NB4 (cell line): ENCODE results near the gene ACTBL2.
"Not testable (repeated sequence)": the region's sequence is repeated elsewhere in the genome, so short reads cannot be mapped to it uniquely, and the experiment has no call there.

Experiments used
- DNase-seq: peaks from one replicate; pipeline ENCODE4 v3.0.0; 2010; ENCODE audit warnings: low read depth
- H3K4me3 ChIP-seq: one replicate; pipeline ENCODE4 v1.5.1; 2011; ENCODE audit warnings: mild to moderate bottlenecking, low read depth, low read length, moderate library complexity
- MYC ChIP-seq: IDR thresholded peaks from 2 replicates; pipeline ENCODE4 v1.6.1; 2011; ENCODE audit warnings: low read depth, low read length
- POLR2A ChIP-seq: IDR thresholded peaks from 2 replicates; pipeline ENCODE4 v1.6.1; 2011; ENCODE audit warnings: mild to moderate bottlenecking; ENCODE audit not compliant: insufficient read length; ENCODE audit errors: extremely low read depth
- TF ChIP-seq, protein P1 (sequence below): IDR thresholded peaks from one replicate; pipeline ENCODE4 v1.5.1; 2012; ENCODE audit warnings: low read depth, low read length
- TF ChIP-seq, protein P2 (sequence below): IDR thresholded peaks from 2 replicates; pipeline ENCODE4 v1.6.1; 2011; ENCODE audit warnings: low read depth, low read length

ACTBL2 gene

GRCh38 chr5:57466544-57466943 is 16.1 kb downstream of the ACTBL2 start:
- TF ChIP-seq POLR2A (no peak), MYC (no peak)
- TF ChIP-seq, protein P1, sequence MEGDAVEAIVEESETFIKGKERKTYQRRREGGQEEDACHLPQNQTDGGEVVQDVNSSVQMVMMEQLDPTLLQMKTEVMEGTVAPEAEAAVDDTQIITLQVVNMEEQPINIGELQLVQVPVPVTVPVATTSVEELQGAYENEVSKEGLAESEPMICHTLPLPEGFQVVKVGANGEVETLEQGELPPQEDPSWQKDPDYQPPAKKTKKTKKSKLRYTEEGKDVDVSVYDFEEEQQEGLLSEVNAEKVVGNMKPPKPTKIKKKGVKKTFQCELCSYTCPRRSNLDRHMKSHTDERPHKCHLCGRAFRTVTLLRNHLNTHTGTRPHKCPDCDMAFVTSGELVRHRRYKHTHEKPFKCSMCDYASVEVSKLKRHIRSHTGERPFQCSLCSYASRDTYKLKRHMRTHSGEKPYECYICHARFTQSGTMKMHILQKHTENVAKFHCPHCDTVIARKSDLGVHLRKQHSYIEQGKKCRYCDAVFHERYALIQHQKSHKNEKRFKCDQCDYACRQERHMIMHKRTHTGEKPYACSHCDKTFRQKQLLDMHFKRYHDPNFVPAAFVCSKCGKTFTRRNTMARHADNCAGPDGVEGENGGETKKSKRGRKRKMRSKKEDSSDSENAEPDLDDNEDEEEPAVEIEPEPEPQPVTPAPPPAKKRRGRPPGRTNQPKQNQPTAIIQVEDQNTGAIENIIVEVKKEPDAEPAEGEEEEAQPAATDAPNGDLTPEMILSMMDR: no peak
- TF ChIP-seq, protein P2, sequence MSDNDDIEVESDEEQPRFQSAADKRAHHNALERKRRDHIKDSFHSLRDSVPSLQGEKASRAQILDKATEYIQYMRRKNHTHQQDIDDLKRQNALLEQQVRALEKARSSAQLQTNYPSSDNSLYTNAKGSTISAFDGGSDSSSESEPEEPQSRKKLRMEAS: no peak
- H3K4me3 ChIP-seq: no peak overlapping the region
- DNase-seq: no peak

DNA sequence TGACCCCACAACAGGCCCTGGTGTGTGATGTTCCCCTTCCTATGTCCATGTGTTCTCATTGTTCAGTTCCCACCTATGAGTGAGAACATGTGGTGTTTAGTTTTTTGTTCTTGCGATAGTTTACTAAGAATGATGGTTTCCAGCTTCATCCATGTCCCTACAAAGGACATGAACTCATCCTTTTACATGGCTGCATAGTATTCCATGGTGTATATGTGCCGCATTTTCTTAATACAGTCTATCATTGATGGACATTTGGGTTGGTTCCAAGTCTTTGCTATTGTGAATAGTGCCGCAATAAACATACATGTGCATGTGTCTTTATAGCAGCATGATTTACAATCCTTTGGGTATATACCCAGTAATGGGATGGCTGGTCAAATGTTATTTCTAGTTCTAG is 22.6 kb downstream of the ACTBL2 start:
- not testable (repeated sequence) for DNase-seq, H3K4me3 ChIP-seq

GRCh38 chr5:57458443-57458842 is 24.2 kb downstream of the ACTBL2 start:
- TF ChIP-seq, protein P1: no peak
- TF ChIP-seq, protein P2: no peak
- TF ChIP-seq MYC: no peak
- TF ChIP-seq POLR2A: no peak
- no peak overlapping the region for H3K4me3 ChIP-seq
- no peak for DNase-seq

- TF ChIP-seq, protein P2: no peak
- no peak for TF ChIP-seq MYC
- no peak overlapping the region for H3K4me3 ChIP-seq
- no peak for DNase-seq
These were observed 26.0 kb downstream of the ACTBL2 start for GRCh38 chr5:57456531-57457135.

DNA sequence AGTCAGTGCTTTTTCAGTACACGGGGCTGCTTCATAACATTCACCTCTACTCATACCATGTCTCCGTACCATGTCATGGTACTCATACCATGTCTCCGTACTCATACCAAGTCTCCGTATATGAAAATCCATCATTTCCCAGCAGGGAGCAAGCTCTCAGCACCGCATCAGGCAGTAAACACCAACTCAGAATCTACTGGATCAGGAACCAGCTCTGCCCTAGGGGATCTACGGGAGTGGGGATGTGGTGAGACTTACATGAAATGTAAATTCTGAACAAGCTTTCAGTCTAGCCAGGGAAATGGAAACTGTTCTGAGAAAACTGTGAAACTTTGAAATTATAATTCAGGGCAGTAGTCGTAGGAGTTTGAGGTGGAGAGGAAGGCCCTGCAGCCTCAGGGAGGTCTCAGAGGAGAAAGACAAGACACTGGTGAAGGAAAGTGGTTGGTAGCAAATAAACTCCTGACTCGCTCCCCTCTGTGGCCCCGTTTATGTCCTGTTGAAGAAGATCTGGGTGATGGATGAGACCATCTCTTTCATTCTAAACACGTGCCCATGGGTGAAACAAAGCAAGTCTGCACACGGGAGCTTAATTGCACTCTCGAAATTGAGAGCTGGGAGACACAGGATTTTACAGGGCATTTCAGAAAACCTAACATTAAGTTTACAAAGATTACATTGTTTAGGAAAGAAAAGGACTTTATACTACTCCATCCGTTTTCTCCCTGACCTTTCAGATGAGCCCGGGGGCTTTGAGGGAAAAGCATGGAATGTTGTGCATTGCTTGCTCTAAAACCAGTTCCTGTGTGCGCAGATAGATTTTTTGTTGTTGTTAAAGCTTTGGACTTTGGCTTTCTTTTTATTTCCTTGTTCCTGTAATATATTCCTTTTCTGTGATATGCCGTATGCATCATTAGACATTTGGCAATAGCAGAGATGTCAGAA is 26.8 kb downstream of the ACTBL2 start:
- TF ChIP-seq MYC (no peak), POLR2A (no peak)
- TF ChIP-seq, protein P1: no peak
- TF ChIP-seq, protein P2: no peak
- DNase-seq: no peak

DNA sequence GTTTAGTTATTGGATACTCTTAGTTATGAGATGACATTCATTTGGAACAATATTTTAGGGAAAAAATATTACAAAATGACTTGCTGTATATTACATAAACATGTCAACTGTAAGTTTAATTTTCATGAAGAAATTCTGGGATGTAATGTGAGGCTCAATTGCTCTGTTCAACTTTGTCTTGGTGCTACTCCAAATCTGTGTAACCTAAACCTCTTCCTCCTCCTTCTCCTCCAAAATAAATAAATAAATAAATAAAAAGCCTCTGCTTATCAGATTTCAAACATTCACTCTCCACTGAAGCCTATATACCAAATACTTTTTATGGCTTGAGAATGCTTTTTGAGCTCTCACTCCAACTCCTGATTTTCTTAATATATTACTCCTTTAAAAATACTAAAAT is 27.7 kb downstream of the ACTBL2 start:
- DNase-seq: no peak
- TF ChIP-seq MYC: no peak
- TF ChIP-seq, protein P1: no peak
- TF ChIP-seq, protein P2: no peak
- no peak for TF ChIP-seq POLR2A
- no peak overlapping the region for H3K4me3 ChIP-seq

More for the DNA sequence above, 26.8 kb downstream of the ACTBL2 start:
- H3K4me3 ChIP-seq: no peak overlapping the region
